PC-3 (cell line): Measurements from ENCODE around the gene CLEC2L.

Source experiments
- EZH2 ChIP-seq: fragments of 300-600 bp; sonication (generic); IDR thresholded peaks from one replicate; pipeline ENCODE4 v1.6.1; 2017; ENCODE audit warnings: antibody characterized with exemption, mild to moderate bottlenecking, low read length; ENCODE audit not compliant: unreplicated experiment
- TF ChIP-seq, protein P1 (sequence below): fragments of 300-600 bp; sonication (generic); conservative IDR thresholded peaks from 2 replicates; pipeline ENCODE4 v1.5.1; 2017; ENCODE audit warnings: antibody characterized with exemption, low read depth, mild to moderate bottlenecking, low read length

DNA sequence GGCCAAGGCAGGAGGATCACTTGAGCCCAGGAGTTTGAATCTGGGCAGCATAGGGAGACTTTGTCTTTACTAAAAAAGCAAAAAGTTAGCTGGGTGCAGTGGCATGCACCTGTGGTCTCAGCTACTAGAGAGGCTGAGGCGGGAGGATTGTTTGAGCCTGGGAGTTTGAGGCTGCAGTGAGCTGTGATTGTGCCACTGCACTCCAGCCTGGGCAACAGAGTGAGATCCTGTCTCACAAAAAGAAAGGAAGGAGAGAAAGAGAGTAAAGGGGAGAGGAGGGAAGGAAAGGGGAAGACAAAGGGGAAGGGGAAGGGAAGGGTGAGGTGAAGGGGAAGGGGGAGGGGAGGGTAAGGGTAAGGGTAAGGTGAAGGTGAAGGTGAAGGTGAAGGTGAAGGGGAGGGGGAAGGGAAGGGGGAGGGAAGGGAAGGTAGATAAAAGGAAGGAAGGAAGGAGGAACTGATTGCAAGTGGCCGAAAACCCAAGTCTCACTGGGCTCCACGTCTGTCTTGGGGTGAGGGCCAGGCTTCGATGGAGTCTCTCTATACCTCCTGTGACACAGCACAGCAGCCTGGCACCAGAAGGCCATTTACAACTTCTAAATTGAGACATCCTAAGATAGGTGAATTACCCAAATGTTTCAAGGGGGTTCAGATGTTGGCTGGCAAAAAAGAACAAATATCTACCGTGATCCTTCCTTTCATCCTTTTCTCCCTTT lies 36.0 kb upstream of the CLEC2L start:
- TF ChIP-seq, protein P1, sequence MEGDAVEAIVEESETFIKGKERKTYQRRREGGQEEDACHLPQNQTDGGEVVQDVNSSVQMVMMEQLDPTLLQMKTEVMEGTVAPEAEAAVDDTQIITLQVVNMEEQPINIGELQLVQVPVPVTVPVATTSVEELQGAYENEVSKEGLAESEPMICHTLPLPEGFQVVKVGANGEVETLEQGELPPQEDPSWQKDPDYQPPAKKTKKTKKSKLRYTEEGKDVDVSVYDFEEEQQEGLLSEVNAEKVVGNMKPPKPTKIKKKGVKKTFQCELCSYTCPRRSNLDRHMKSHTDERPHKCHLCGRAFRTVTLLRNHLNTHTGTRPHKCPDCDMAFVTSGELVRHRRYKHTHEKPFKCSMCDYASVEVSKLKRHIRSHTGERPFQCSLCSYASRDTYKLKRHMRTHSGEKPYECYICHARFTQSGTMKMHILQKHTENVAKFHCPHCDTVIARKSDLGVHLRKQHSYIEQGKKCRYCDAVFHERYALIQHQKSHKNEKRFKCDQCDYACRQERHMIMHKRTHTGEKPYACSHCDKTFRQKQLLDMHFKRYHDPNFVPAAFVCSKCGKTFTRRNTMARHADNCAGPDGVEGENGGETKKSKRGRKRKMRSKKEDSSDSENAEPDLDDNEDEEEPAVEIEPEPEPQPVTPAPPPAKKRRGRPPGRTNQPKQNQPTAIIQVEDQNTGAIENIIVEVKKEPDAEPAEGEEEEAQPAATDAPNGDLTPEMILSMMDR: no peak
- no peak for TF ChIP-seq EZH2
